A549 (cell line): Measurements from ENCODE around the gene CPN1.

Experiments
- CEBPB ChIP-seq, 2 experiments: fragments of >200 bp in 1 of 2; sonication (Bioruptor Twin) in 1 of 2; formaldehyde crosslinking in 1 of 2; IDR thresholded peaks; 2 replicates each; pipeline ENCODE4 v1.6.1; 2012 to 2016
- CHD2 ChIP-seq: fragments of 150-350 bp; IDR thresholded peaks from 2 replicates; pipeline ENCODE4 v1.6.1; 2014; ENCODE audit warnings: low read length; ENCODE audit not compliant: partially characterized antibody
- EP300 ChIP-seq, 2 experiments: fragments of >200 bp; sonication (Bioruptor Twin); formaldehyde crosslinking; IDR thresholded peaks; 2 replicates in 1 of 2; 3 replicates in 1 of 2; pipeline ENCODE4 v1.6.1; 2016 to 2017
- FOXS1 ChIP-seq: fragments of 250-450 bp; sonication (Bioruptor Pico); IDR thresholded peaks from 2 replicates; pipeline ENCODE4 v1.5.0; 2020; ENCODE audit warnings: mild to moderate bottlenecking, moderate library complexity
- HDAC2 ChIP-seq: fragments of 200-600 bp; sonication (generic); IDR thresholded peaks from 2 replicates; pipeline ENCODE4 v1.6.1; 2016
- MAZ ChIP-seq: fragments of 150-350 bp; IDR thresholded peaks from 2 replicates; pipeline ENCODE4 v1.6.1; 2014; ENCODE audit warnings: antibody characterized with exemption, low read depth, low read length, borderline replicate concordance
- RAD21 ChIP-seq, 2 experiments: fragments of >200 bp in 1 of 2; sonication (Bioruptor Twin) in 1 of 2; formaldehyde crosslinking in 1 of 2; IDR thresholded peaks in 1 of 2; conservative IDR thresholded peaks in 1 of 2; 2 replicates in 1 of 2; 3 replicates in 1 of 2; pipeline ENCODE4 v1.6.1; 2012 to 2018; ENCODE audit warnings: inconsistent platforms in 1 of 2
- SMC3 ChIP-seq: fragments of >200 bp; sonication (Bioruptor Twin); formaldehyde crosslinking; IDR thresholded peaks from 3 replicates; pipeline ENCODE4 v1.6.1; 2018; ENCODE audit warnings: inconsistent platforms
- SREBF2 ChIP-seq: fragments of 450-650 bp; IDR thresholded peaks from 2 replicates; pipeline ENCODE4 v1.6.1; 2014; ENCODE audit warnings: mild to moderate bottlenecking, moderate library complexity
- TF ChIP-seq, protein P1 (sequence below): fragments of 250-450 bp; sonication (Bioruptor Pico); IDR thresholded peaks from 2 replicates; pipeline ENCODE4 v1.5.0; 2021; ENCODE audit warnings: mild to moderate bottlenecking, moderate library complexity, borderline replicate concordance
- TF ChIP-seq, protein P2 (sequence below): fragments of >200 bp; sonication (Bioruptor Twin); formaldehyde crosslinking; IDR thresholded peaks from 3 replicates; pipeline ENCODE4 v1.5.1; 2016

DNA sequence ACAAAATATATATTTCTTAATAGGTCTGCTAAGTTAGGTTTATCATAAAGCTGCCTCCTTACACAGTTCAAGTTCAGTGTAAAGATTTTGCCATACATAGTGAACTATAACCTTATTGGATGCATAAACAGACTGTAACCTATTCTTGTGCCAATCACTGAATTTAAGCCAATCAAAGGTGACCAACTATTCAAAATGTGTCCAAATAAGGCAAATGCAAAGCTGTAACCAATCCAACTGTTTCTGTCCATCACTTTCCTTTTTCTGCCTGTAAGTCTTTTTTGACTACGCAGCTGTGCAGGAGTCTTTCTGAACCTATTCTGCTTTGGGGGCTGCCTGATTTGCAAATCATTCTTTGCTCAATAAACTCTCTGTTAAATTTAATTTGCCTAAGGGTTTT is 60.3 kb downstream of the CPN1 start:
- TF ChIP-seq FOXS1 (no peak), HDAC2 (no peak), RAD21 (conservative IDR thresholded peaks at IDR 0.05 in 1 of 2, IDR thresholded peaks at IDR 0.05 in 1 of 2) (no peak), SREBF2 (no peak), MAZ (no peak), EP300 (IDR thresholded peaks at IDR 0.05) (no peak), CHD2 (no peak), CEBPB (IDR thresholded peaks at IDR 0.05) (no peak), SMC3 (no peak)
- TF ChIP-seq, protein P1, sequence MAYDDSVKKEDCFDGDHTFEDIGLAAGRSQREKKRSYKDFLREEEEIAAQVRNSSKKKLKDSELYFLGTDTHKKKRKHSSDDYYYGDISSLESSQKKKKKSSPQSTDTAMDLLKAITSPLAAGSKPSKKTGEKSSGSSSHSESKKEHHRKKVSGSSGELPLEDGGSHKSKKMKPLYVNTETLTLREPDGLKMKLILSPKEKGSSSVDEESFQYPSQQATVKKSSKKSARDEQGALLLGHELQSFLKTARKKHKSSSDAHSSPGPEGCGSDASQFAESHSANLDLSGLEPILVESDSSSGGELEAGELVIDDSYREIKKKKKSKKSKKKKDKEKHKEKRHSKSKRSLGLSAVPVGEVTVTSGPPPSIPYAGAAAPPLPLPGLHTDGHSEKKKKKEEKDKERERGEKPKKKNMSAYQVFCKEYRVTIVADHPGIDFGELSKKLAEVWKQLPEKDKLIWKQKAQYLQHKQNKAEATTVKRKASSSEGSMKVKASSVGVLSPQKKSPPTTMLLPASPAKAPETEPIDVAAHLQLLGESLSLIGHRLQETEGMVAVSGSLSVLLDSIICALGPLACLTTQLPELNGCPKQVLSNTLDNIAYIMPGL (CRISPR knock-in tag), result no peak
- TF ChIP-seq, protein P2, sequence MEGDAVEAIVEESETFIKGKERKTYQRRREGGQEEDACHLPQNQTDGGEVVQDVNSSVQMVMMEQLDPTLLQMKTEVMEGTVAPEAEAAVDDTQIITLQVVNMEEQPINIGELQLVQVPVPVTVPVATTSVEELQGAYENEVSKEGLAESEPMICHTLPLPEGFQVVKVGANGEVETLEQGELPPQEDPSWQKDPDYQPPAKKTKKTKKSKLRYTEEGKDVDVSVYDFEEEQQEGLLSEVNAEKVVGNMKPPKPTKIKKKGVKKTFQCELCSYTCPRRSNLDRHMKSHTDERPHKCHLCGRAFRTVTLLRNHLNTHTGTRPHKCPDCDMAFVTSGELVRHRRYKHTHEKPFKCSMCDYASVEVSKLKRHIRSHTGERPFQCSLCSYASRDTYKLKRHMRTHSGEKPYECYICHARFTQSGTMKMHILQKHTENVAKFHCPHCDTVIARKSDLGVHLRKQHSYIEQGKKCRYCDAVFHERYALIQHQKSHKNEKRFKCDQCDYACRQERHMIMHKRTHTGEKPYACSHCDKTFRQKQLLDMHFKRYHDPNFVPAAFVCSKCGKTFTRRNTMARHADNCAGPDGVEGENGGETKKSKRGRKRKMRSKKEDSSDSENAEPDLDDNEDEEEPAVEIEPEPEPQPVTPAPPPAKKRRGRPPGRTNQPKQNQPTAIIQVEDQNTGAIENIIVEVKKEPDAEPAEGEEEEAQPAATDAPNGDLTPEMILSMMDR, result no peak
